HL-60 (cell line): Measurements from ENCODE around the gene PLOD1.

Source experiments
- DNase-seq, 2 experiments: peaks; one replicate each; pipeline ENCODE4 v3.0.0-alpha.2; 2010 to 2020; ENCODE audit warnings: low read depth in 1 of 2, low spot score in 1 of 2
- H3K27ac ChIP-seq: fragments of 250-450 bp; sonication (Bioruptor Pico); replicated peaks from 2 replicates; pipeline ENCODE4 v1.5.1; 2020; ENCODE audit warnings: mild to moderate bottlenecking, moderate library complexity
- H3K27me3 ChIP-seq: fragments of 250-450 bp; sonication (Bioruptor Pico); 2 replicates; pipeline ENCODE4 v1.5.1; 2021; ENCODE audit warnings: mild to moderate bottlenecking, moderate library complexity; ENCODE audit not compliant: insufficient read depth, poor library complexity, severe bottlenecking
- H3K4me3 ChIP-seq: replicated peaks from 2 replicates; pipeline ENCODE4 v1.5.1; 2011; ENCODE audit warnings: mild to moderate bottlenecking, control low read depth, low read length; ENCODE audit not compliant: insufficient read depth
- CTCF ChIP-seq: IDR thresholded peaks from one replicate; pipeline ENCODE4 v1.5.1; 2011; ENCODE audit warnings: low read length, control low read depth, inconsistent platforms; ENCODE audit not compliant: insufficient read depth
- GABPA ChIP-seq: IDR thresholded peaks from 2 replicates; pipeline ENCODE4 v1.6.1; 2012; ENCODE audit warnings: low read depth
- POLR2AphosphoS5 ChIP-seq: IDR thresholded peaks from 2 replicates; pipeline ENCODE4 v1.6.1; 2012; ENCODE audit warnings: low read depth
- REST ChIP-seq: IDR thresholded peaks from 2 replicates; pipeline ENCODE4 v1.6.1; 2012; ENCODE audit warnings: low read depth; ENCODE audit not compliant: insufficient replicate concordance
- SPI1 ChIP-seq: IDR thresholded peaks from 2 replicates; pipeline ENCODE4 v1.6.1; 2012; ENCODE audit warnings: low read depth, mild to moderate bottlenecking, borderline replicate concordance

The PLOD1 gene

DNA sequence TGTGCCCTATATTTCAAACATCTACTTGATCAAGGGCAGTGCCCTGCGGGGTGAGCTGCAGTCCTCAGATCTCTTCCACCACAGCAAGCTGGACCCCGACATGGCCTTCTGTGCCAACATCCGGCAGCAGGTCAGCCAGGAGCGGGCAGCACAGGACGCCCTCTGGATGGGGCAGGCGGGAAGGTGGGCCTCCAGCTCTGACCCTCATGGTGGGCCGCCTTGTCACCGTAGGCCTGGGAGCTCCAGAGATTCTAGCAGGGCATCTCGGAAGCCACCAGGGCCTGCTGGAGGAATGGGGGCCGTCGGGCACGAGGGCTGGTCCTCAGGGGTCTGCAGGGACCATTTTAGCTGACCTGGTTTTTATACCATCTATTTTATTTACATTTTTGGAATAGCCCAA, 30.1 kb downstream of the PLOD1 start:
- Histone ChIP-seq H3K4me3 (no peak overlapping the region), H3K27ac (no peak overlapping the region), H3K27me3 (no peaks in the 10 kb centered on the region)
- no peak for DNase-seq
- TF ChIP-seq GABPA = no peak
- TF ChIP-seq POLR2AphosphoS5 = no peak
- no peak for TF ChIP-seq CTCF
- TF ChIP-seq REST = no peak
- TF ChIP-seq SPI1 = no peak

GRCh38 chr1:11967028-11967547, 32.6 kb downstream of the PLOD1 start:
- TF ChIP-seq SPI1 = peak; percentile 59
- no peak for TF ChIP-seq POLR2AphosphoS5
- TF ChIP-seq GABPA = no peak
- TF ChIP-seq CTCF = peak; percentile 90
- no peak for TF ChIP-seq REST
- Histone ChIP-seq H3K27me3 (no peaks in the 10 kb centered on the region), H3K4me3 (no peak overlapping the region), H3K27ac (no peak overlapping the region)
- DNase-seq = peak; percentile 64 to 76

- DNase-seq = no peak
Measured at GRCh38 chr1:11970441-11971185, 36.1 kb downstream of the PLOD1 start.

GRCh38 chr1:11977625-11978024, 43.1 kb downstream of the PLOD1 start:
- no peak overlapping the region for H3K4me3 ChIP-seq
- no peaks in the 10 kb centered on the region for H3K27me3 ChIP-seq
- no peak overlapping the region for H3K27ac ChIP-seq
- no peak for TF ChIP-seq SPI1
- no peak for TF ChIP-seq CTCF
- TF ChIP-seq REST = no peak
- no peak for TF ChIP-seq GABPA
- TF ChIP-seq POLR2AphosphoS5 = no peak
- no peak for DNase-seq

More at GRCh38 chr1:11970441-11971185, 36.1 kb downstream of the PLOD1 start:
- TF ChIP-seq POLR2AphosphoS5 = no peak
- no peak overlapping the region for H3K4me3 ChIP-seq
- no peak overlapping the region for H3K27ac ChIP-seq
- H3K27me3 ChIP-seq = no peaks in the 10 kb centered on the region
